ENCODE results near the gene SPAG4.

SPAG4 gene, protein sequence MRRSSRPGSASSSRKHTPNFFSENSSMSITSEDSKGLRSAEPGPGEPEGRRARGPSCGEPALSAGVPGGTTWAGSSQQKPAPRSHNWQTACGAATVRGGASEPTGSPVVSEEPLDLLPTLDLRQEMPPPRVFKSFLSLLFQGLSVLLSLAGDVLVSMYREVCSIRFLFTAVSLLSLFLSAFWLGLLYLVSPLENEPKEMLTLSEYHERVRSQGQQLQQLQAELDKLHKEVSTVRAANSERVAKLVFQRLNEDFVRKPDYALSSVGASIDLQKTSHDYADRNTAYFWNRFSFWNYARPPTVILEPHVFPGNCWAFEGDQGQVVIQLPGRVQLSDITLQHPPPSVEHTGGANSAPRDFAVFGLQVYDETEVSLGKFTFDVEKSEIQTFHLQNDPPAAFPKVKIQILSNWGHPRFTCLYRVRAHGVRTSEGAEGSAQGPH

DNA sequence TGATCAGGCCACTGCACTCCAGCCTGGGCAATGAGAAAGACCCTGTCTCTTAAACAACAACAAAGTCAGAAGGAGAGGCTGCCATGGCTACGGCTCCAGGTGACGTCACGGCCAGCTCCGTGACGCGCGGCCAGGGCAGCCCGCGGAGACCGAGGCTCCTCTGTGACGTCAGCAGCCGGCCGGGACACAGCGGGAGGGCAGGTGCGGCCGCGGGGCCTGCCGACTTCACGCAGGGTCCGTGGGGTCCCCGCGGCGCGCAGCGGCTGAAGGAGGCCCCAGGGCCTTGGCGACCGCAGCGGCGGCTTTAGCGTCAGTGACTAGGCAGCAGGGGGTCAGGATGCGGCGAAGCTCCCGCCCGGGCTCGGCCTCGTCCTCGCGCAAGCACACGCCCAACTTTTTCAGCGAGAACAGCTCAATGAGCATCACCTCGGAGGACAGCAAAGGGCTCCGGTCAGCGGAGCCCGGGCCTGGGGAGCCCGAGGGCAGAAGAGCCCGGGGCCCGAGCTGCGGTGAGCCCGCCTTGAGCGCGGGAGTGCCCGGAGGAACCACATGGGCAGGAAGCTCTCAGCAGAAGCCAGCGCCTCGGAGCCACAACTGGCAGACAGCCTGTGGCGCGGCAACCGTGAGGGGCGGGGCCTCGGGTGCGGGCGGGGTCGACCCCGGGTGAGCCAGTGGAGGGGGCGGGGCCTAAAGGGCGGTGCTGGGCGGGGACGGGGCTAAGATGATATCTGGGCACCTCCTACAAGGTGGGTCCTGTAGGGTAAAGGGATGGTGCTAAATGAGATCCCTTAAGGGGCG, at the start of gene SPAG4:
TSS of gene SPAG4 (plus strand) at position 163 of the 798 bp plus-strand sequence. CDS start at position 338, 175 bp downstream.
- Histone ChIP-seq H3K9ac (ENCODE audit: low read depth, low read length) (peak within 1 kb of the TSS; percentile 64), H3K36me3 (ENCODE audit: insufficient read depth, low read length) (no peaks in the 10 kb centered on the region), H3K9me3 (ENCODE audit: control insufficient read depth, insufficient read depth, low read length) (no peaks in the 10 kb centered on the region), H3K4me1 (ENCODE audit: insufficient read depth, low read length) (no peaks in the 10 kb centered on the region)

DNA sequence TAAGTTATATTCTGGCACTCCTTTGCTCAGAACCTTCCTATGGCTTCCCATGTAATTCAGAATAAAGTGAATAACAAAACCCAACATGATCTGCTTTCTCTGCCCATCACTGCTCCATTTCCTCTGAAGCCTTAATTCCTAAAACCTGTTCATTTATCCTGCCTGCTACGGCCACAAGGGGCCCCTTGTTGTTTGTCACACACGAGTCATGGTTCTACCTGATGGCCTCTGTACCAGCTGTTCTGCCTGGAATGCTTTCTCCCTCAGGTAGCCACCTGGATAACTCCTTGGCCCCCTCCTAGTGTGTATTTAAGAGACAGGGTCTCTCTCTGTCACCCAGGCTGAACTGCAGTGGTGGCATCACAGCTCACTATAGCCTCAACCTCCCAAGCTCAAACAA, 47.0 kb upstream of the SPAG4 start:
- no peaks in the 10 kb centered on the region for H3K4me1 ChIP-seq (ENCODE audit: insufficient read depth, low read length)
- H3K9ac ChIP-seq (ENCODE audit: low read depth, low read length): no peak overlapping the region
- 0 out of 2 replicates have a peak, but pooled peaks cover 3% of the 10 kb centered on the region for H3K9me3 ChIP-seq (ENCODE audit: control insufficient read depth, insufficient read depth, low read length)
- no peaks in the 10 kb centered on the region for H3K36me3 ChIP-seq (ENCODE audit: insufficient read depth, low read length)

DNA sequence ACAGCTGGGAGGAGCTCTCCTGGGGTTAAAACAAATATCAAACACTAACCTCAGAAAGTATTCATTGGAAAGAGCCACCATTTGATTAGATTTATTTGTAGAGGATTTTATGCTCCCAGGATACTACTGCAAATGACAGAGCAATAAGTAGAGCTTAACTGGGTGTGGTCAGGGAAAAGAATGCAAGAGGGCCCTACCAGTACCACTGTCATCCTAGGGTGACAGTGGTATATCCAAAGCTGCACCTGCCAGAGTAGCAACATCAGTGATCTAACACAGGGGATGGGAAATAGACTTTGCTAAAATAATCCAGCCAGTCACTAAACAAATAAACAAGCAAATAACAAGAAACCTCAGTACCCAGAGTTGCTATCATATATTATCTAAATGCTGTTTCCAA, 44.1 kb upstream of the SPAG4 start:
- no peaks in the 10 kb centered on the region for H3K36me3 ChIP-seq (ENCODE audit: insufficient read depth, low read length)
- H3K9me3 ChIP-seq (ENCODE audit: control insufficient read depth, insufficient read depth, low read length): 0 out of 2 replicates have a peak, but pooled peaks cover 3% of the 10 kb centered on the region
- H3K4me1 ChIP-seq (ENCODE audit: insufficient read depth, low read length): no peaks in the 10 kb centered on the region
- H3K9ac ChIP-seq (ENCODE audit: low read depth, low read length): no peak overlapping the region

DNA sequence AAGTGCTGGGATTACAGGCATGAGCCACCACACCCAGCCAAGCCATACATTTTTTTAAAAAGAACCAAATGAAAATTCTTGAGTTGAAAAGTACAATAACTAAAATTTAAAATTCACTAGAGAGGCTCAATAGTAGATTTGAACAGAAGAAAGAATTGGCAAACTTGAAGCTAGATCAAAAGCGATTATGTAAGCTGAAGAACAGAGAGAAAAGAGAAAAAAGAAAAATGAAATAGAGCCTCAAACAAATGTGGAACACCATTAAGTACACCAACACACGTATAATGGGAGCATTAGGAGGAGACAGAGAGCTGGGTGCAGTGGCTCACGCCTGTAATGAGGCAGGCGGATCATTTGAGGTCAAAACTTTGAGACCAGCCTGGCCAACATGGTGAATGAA, 42.8 kb upstream of the SPAG4 start:
- H3K36me3 ChIP-seq (ENCODE audit: insufficient read depth, low read length): no peaks in the 10 kb centered on the region
- 0 out of 2 replicates have a peak, but pooled peaks cover 3% of the 10 kb centered on the region for H3K9me3 ChIP-seq (ENCODE audit: control insufficient read depth, insufficient read depth, low read length)
- H3K4me1 ChIP-seq (ENCODE audit: insufficient read depth, low read length): no peaks in the 10 kb centered on the region
- no peak overlapping the region for H3K9ac ChIP-seq (ENCODE audit: low read depth, low read length)

DNA sequence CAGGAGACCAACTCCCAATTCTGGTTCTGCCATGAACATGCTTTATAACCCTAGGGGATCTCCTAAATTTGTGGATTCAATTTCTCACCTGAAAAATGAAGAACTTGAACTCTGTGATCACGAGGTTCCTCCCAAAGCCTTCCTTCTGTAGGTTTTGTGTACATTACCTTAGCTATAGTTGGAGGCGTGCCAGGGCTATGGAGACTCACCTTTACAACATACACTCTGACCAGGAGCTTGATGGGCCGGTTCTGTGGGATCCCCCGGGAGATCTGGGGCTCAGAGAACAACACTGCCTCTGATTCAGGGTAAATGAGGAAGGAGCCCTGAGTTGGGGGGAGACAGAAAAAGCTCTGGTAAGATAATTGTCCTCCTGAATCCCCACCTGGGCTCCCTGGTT, 39.7 kb upstream of the SPAG4 start:
- H3K9ac ChIP-seq (ENCODE audit: low read depth, low read length): no peak overlapping the region

DNA sequence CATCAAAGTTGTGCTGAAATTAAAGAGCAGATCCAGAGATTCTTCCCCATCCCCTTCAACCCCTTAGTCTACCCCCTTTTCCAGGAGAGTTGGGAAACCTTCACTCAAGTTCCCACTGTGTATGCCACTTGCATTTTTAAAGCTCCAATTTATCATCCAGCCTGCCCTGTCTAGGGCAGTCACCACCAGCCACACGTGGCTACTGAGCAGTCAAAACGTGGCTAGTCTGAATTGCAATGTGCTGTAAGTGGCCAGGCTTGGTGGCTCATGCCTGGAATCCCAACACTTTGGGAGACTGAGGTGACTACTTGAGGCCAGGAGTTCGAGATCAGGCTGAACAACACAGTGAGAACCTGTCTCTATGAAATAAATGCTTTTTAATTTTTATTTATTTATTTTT, 38.8 kb upstream of the SPAG4 start:
- no peak overlapping the region for H3K9ac ChIP-seq (ENCODE audit: low read depth, low read length)
- no peaks in the 10 kb centered on the region for H3K4me1 ChIP-seq (ENCODE audit: insufficient read depth, low read length)
- H3K9me3 ChIP-seq (ENCODE audit: control insufficient read depth, insufficient read depth, low read length): 0 out of 2 replicates have a peak, but pooled peaks cover 3% of the 10 kb centered on the region
- H3K36me3 ChIP-seq (ENCODE audit: insufficient read depth, low read length): no peaks in the 10 kb centered on the region

More for the DNA sequence above, 39.7 kb upstream of the SPAG4 start:
- no peaks in the 10 kb centered on the region for H3K4me1 ChIP-seq (ENCODE audit: insufficient read depth, low read length)
- no peaks in the 10 kb centered on the region for H3K36me3 ChIP-seq (ENCODE audit: insufficient read depth, low read length)
- H3K9me3 ChIP-seq (ENCODE audit: control insufficient read depth, insufficient read depth, low read length): 0 out of 2 replicates have a peak, but pooled peaks cover 3% of the 10 kb centered on the region

DNA sequence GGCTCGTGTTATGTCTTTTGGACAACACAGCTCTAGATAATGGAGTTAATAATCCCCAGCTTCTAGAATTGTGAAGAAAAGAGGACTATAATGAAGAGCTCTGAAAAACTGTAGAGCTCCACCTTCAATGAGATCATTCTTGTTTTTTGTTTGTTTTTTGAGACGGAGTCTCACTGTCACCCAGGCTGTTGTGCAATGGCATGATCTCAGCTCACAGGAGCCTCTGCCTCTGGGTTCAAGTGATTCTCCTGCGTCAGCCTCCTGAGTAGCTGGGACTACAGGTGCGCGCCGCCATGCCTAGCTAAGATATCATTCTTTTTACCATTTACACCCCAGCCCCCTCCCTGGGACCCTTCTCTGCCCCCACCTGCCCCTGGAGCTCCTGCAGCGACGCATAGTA, 37.2 kb upstream of the SPAG4 start:
- Histone ChIP-seq H3K36me3 (ENCODE audit: insufficient read depth, low read length) (no peaks in the 10 kb centered on the region), H3K9ac (ENCODE audit: low read depth, low read length) (no peak overlapping the region), H3K4me1 (ENCODE audit: insufficient read depth, low read length) (no peaks in the 10 kb centered on the region), H3K9me3 (ENCODE audit: control insufficient read depth, insufficient read depth, low read length) (no peaks in the 10 kb centered on the region)

DNA sequence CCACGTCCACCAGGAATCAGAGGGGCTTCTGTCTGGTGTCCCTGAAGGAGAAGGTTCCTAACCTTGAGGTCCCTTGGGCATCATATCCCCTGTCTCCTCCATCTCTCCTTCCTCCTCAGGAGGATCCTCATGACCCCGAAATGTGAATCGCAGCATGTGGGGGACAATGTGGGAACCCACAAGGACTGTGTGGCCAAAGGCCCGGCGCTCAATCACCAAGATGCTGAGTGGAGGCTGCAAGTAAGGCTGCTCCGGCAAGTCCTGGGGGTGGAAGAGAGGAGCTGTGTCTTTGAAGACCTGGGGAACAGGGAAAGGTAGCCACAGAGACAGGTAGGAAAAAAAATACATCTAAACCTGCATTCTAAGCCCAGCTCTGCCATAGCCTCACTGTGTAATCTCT, 36.4 kb upstream of the SPAG4 start:
- Histone ChIP-seq H3K36me3 (ENCODE audit: insufficient read depth, low read length) (no peaks in the 10 kb centered on the region), H3K4me1 (ENCODE audit: insufficient read depth, low read length) (no peaks in the 10 kb centered on the region), H3K9me3 (ENCODE audit: control insufficient read depth, insufficient read depth, low read length) (no peaks in the 10 kb centered on the region), H3K9ac (ENCODE audit: low read depth, low read length) (no peak overlapping the region)

DNA sequence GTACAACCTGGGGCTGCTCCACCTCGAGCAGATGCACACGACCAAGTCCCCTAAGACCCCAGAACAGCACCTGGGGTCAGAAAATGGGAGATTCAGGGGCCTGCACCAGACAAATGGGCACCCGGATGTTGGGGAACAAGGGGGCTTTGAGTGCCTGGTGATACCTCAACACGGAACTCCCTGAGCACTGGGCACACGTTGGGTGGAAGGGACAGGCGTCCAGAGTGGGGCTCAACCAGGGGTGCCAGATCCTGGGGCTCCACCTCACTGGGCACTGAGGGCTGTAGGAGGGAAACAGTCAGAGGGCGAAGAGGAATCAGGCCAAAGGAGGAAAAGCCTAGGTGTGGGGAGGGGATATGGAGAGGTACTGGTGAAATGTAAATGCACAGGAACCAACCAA, 33.5 kb upstream of the SPAG4 start:
- no peaks in the 10 kb centered on the region for H3K4me1 ChIP-seq (ENCODE audit: insufficient read depth, low read length)
- no peaks in the 10 kb centered on the region for H3K36me3 ChIP-seq (ENCODE audit: insufficient read depth, low read length)
- no peaks in the 10 kb centered on the region for H3K9me3 ChIP-seq (ENCODE audit: control insufficient read depth, insufficient read depth, low read length)
- no peak overlapping the region for H3K9ac ChIP-seq (ENCODE audit: low read depth, low read length)

DNA sequence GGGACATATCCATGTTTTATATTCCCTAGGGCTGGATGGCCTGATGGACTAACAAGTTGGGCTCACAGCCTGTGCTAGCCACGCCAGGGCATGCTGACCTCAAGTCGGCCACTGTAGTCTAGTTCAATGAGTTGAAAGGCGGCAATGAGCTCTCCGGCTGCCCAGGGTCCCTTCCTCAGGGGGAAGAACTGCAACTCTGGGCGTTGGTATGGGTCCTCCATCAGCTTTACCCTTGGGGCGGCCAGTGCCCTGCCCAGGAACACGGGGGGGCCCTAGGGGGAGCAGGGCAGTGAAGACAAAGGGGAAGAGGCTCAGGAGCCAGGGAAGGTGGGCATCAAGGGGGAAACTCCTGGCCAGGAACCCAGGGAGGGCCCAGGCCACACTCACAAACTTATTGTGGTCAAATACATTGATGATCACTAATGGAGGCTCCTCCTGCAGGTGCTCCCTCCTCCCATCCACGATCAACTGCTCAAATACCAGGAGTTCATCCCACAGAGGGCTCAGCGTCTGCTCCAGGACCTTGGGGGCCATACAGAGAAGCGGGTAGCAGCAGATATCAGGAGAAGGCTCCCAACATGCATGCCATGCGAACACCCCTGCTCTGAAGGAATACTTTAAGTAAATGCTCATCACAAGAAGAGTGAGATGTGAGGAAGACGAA, 32.8 kb upstream of the SPAG4 start:
- H3K9ac ChIP-seq (ENCODE audit: low read depth, low read length): no peak overlapping the region
- H3K4me1 ChIP-seq (ENCODE audit: insufficient read depth, low read length): no peaks in the 10 kb centered on the region
- no peaks in the 10 kb centered on the region for H3K36me3 ChIP-seq (ENCODE audit: insufficient read depth, low read length)
- H3K9me3 ChIP-seq (ENCODE audit: control insufficient read depth, insufficient read depth, low read length): no peaks in the 10 kb centered on the region

DNA sequence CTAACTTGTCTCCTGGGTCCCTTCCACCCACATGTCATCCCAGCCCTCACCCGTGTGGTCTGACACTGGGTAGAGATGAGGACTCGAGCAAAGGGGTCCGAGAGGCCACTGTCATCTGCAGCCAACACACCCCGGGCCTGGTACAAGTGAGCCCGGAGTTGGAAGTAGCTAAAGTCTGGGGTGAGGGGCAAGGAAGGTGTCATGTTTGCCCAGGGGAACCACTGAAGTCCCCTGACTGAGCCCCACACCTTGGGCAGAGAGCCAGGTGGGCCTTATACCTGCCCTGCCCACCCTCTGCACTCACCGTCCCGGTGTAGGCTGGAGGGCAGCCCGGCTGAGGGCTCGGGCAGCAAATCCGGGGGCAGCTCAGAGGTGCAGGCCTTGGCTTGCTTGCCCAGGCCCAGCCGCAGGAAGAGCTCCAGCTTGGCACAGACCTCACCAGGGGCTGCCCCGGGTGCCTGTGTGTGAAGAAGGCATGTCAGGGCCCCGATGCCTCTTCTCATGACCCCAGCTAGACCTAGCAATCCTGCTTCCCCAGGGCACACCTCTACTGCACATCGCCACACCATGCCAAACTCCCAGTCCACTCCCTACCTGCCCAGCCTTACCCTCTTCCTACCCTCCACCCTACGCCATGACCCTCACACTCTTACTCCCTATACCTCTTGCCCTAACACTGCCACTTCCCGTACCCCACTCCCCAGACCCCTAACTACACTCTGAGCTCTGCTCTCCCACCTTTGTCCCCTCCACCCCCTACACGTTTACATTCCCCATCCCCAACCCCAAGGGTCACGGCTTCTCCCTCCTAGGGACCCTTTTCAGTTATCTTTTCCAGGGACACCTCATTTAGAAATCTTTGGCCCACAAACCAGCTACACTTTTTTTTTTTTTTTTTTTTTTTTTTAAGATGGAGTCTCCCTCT, 31.7 kb upstream of the SPAG4 start:
- Histone ChIP-seq H3K9ac (ENCODE audit: low read depth, low read length) (no peak overlapping the region), H3K4me1 (ENCODE audit: insufficient read depth, low read length) (no peaks in the 10 kb centered on the region), H3K9me3 (ENCODE audit: control insufficient read depth, insufficient read depth, low read length) (no peaks in the 10 kb centered on the region), H3K36me3 (ENCODE audit: insufficient read depth, low read length) (no peaks in the 10 kb centered on the region)

DNA sequence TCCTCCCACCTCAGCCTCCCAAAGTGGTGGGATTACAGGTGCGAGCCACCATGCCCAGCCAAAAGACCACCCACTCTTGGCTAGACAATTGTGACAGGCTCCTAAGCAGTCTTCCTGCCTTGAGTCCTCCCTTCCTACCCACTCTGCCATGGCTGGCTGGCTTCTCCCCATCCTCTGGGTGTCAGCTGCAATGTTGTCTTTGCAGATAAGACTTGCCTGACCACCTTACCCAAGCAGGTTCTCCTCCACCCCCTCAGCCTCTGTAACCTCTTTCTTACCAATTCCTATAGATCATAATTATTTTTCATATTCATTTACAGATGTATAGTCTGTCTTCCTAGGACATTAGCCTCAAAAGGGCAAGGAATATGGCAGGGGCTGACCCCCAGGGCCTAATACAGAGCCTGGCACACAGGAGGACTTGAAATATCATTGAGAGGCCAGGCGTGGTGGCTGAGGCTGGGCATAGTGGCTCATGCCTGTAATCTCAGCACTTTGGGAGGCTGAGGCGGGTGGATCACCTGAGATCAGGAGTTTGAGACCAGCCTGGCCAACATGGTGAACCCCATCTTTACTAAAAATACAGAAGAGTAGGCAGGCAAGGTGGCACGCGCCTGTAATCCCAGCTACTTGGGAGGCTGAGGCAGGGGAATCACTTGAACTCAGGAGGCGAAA, 28.7 kb upstream of the SPAG4 start:
- Histone ChIP-seq H3K9me3 (ENCODE audit: control insufficient read depth, insufficient read depth, low read length) (no peaks in the 10 kb centered on the region), H3K4me1 (ENCODE audit: insufficient read depth, low read length) (no peaks in the 10 kb centered on the region), H3K36me3 (ENCODE audit: insufficient read depth, low read length) (no peaks in the 10 kb centered on the region), H3K9ac (ENCODE audit: low read depth, low read length) (no peak overlapping the region)

DNA sequence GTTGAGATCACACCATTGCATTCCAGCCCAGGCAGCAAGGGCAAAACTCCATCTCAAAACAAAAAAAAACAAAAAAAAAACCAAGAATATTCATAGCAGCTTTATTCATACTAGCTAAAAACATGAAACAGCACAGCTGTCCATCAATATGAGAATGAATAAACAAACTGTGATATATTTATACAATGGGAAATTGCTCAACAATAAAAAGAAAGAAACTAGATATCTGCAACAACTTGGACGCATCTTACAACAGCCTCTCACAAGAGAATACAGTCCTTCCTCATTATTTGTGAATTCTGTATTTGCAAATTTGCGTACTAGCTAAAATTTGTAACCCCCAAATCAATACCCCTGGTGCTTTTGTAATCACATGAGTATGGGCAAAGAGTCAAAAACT, 28.2 kb upstream of the SPAG4 start:
- Histone ChIP-seq H3K36me3 (ENCODE audit: insufficient read depth, low read length) (no peaks in the 10 kb centered on the region), H3K9me3 (ENCODE audit: control insufficient read depth, insufficient read depth, low read length) (no peaks in the 10 kb centered on the region), H3K9ac (ENCODE audit: low read depth, low read length) (no peak overlapping the region), H3K4me1 (ENCODE audit: insufficient read depth, low read length) (peaks cover 2% of the 10 kb centered on the region; the same call in 1 of the 2 replicates)
